IMR-90 (cell line): ENCODE data around the gene TRIM71.

Experiments used
- CEBPB ChIP-seq: IDR thresholded peaks from 2 replicates; pipeline ENCODE4 v1.6.1; 2012; ENCODE audit warnings: low read depth, low read length, improper control_type of control experiment
- CHD1 ChIP-seq: IDR thresholded peaks from 2 replicates; pipeline ENCODE4 v1.6.1; 2012; ENCODE audit warnings: low read depth, low read length, improper control_type of control experiment
- CTCF ChIP-seq: conservative IDR thresholded peaks from 2 replicates; pipeline ENCODE4 v1.5.1; 2012; ENCODE audit warnings: mild to moderate bottlenecking, low read depth, low read length, improper control_type of control experiment
- MAFK ChIP-seq: IDR thresholded peaks from 2 replicates; pipeline ENCODE4 v1.6.1; 2012; ENCODE audit warnings: low read depth, low read length, improper control_type of control experiment
- MAZ ChIP-seq: IDR thresholded peaks from 2 replicates; pipeline ENCODE4 v1.6.1; 2012; ENCODE audit warnings: low read depth, mild to moderate bottlenecking, low read length, improper control_type of control experiment, moderate library complexity, borderline replicate concordance
- MXI1 ChIP-seq: IDR thresholded peaks from 2 replicates; pipeline ENCODE4 v1.6.1; 2012; ENCODE audit warnings: low read depth, mild to moderate bottlenecking, low read length, moderate library complexity, borderline replicate concordance
- POLR2A ChIP-seq: IDR thresholded peaks from 2 replicates; pipeline ENCODE4 v1.6.1; 2012; ENCODE audit warnings: mild to moderate bottlenecking, low read depth, low read length
- RAD21 ChIP-seq: IDR thresholded peaks from 2 replicates; pipeline ENCODE4 v1.6.1; 2012; ENCODE audit warnings: low read length, improper control_type of control experiment
- RFX5 ChIP-seq: IDR thresholded peaks from 2 replicates; pipeline ENCODE4 v1.8.0; 2012; ENCODE audit warnings: low read depth, mild to moderate bottlenecking, low read length, moderate library complexity
- SMC3 ChIP-seq: fragments of 150-350 bp; IDR thresholded peaks from 2 replicates; pipeline ENCODE4 v1.6.1; 2016; ENCODE audit warnings: low read depth, mild to moderate bottlenecking, antibody characterized with exemption, low read length, moderate library complexity
- USF2 ChIP-seq: fragments of 150-350 bp; IDR thresholded peaks from 2 replicates; pipeline ENCODE4 v1.6.1; 2017; ENCODE audit warnings: mild to moderate bottlenecking, antibody characterized with exemption, low read length, low read depth

- TF ChIP-seq CTCF (no peak), MAFK (no peak), SMC3 (no peak), USF2 (no peak), CHD1 (no peak), POLR2A (no peak), MXI1 (no peak), CEBPB (no peak), RAD21 (no peak), MAZ (no peak), RFX5 (no peak)
These were observed 53.5 kb downstream of the TRIM71 start for GRCh38 chr3:32871273-32871672.
